NCI-H1105 treated with DMSO at 0.1 percent for 48 hours (cell line): Measurements from ENCODE around the gene STK16.
A peak's percentile ranks its signal among the peaks of the same experiment; 100 is the strongest.

Experiments used
- DNase-seq: peaks from one replicate; lab custom pipeline; 2025; lab: John Stamatoyannopoulos, UW

The STK16 gene

GRCh38 chr2:219213486-219214071, 31.7 kb upstream of the STK16 start:
- DNase-seq, result no peak

- no peak for DNase-seq
Measured at GRCh38 chr2:219214141-219214540, 31.1 kb upstream of the STK16 start.

DNA sequence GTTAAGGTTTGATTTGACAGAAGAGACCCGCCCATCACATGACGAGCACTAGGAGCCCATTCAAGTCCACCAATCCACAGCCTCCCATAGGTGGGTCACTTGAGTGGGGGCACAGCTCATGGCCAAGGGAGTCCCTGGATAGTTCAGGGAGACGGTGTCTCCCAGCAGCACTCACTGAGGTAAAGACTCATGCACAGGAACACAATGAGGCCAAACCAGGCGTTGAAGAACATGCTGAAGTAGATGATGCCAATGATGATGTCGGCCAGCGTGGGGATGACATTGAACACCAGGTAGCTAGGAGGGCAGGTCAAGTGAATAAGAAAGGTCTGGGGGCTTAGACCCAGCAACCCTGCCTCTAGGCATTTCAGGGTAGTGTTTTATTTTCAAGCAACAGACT, 30.5 kb upstream of the STK16 start:
- DNase-seq, result no peak

DNA sequence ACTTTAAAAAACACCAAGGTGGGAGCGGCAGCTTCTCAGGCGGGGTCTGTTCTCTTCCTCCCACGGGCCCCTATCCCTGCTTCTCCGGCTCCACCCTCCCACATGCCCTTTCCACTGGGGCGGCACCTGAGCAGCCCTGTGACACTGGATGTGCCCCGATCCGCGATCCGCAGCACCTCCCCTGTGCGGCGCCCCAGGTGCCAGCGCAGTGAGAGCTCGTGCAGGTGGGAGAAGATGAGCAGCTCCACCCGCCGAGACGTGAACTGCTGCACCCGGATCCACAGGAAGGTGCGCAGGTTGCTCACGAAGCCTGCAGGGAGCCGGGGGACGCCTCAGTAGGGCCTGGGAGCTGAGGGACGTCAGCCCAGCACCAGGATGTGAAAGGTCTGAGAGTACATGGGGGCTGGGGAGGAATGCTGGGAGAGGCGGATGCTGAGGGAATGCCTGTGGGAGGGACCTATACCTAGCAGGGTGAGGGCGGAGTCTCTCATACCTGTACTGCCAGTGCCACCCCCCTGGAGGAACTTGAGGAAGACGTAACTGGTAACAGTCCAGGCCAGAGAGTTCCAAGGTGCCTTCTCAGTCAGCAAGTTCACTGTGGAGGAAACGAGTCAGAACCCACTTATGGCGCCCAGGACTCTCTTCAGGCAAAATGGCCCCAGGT, 29.3 kb upstream of the STK16 start:
- DNase-seq, result no peak

- no peak for DNase-seq
Measured at GRCh38 chr2:219216535-219216915, 28.8 kb upstream of the STK16 start.

- peak; percentile 57 for DNase-seq
Measured at GRCh38 chr2:219218217-219218731, 27.0 kb upstream of the STK16 start.

DNA sequence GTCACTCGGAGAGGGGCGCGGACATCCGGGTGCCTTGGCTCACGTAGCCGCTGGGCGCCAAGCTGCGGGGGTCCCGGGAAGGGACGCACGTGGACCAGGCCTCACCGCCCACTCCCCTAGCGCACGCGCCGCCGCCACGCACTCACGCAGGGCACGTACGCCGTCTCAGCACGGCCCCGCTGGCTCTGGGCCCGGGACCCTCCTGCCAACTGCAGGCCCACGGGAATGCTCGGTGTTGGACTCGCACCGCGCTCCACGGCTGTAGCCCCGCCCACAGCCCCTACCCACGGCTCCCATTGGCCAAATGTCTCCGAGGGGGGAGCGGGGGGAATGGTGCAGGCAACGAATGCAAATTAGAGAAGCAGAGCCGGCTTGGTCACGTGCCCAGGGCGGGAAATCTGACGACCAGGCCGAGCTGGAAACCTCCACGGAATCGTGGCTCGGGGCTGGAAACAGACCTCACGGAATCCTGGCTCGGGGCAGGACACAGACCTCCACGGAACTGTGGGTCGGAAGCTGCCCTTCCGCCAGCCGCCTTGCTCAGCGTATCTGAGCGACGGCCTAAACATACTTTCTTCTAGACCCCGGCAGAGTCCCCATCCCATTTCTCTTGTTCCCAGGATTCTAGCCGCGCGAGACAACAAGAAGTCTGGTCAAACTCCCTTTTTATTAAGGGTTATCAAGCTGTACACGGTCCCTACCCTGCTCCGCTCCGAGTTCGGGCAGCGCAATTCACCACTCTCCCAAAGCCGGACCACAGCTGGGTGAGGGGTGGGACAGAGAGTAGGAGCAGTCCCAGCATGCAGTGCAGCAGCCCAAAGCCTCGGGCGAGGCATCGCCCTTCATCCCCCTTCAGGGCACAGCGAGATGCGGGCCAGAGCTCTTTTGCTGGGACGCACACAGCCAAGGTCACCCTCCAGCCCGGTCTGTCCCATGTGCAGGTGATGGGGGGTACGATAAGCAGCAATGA, 26.3 kb upstream of the STK16 start, which contains the start of gene ABCB6:
Gene ABCB6 (minus strand): TSS at position 227 of the 970 bp plus-strand sequence. CDS start 285 bp downstream, outside the sequence.
- DNase-seq, result peak; percentile 87

DNA sequence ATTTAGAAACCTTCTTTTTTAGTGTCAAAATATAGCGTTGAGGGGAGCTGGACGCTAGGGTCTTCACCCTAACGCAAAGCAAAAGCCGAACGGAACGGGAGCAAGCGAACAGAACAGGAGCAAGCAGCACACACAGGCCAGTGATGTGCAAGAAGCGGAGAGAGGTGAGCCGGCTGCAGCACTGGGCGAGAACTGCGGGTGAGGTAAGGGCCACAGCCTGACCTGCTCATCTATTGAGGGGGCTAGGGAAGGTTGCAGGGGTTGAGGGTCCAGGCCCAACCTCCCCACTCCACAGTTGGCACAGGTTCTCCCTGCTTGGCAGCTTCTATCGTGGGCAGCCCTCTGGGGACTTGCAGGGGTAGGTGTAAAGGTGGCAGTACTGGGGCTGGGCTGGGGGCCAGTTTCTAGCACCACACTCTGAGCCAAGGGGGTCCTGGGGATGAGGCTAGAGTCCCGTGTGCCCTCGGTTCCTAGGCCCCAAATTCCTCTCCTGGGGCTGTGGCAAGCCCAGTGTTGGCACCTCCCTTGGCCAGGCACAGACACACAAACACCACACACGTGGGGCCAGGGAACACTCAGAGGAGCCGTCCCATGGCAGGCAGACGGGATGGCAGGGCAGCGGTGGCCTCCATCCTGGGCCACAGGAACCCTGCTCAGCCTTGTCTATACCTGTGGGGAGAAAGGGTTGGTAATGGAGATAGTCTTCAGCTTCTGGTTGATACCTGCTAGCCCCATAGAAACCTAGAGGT, 25.3 kb upstream of the STK16 start:
- DNase-seq, result no peak

- DNase-seq, result no peak
Measured at GRCh38 chr2:219220652-219221402, 24.5 kb upstream of the STK16 start.

GRCh38 chr2:219221957-219222518, 23.2 kb upstream of the STK16 start:
- no peak for DNase-seq

- DNase-seq, result no peak
Measured at GRCh38 chr2:219223831-219224610, 21.3 kb upstream of the STK16 start.

DNA sequence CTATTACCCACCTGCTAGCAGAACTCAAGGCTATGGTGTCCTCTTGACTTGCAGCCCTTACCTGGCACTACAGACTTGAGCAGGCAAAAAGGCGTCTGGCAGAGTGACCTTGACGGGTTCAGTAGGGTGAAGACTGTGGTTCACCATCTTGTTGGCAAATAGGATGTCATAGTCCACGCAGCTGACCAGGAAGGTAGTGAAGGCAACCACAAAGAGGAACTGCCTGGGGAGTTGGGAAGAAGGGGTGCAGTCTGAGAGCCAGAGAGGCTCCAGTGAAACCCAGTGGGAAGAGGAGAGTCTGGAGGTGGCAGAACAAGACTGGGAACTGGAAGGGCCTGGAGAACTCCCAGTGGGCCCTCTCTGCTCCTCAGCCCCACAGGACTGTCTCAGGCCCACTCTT, 19.9 kb upstream of the STK16 start:
- no peak for DNase-seq

DNA sequence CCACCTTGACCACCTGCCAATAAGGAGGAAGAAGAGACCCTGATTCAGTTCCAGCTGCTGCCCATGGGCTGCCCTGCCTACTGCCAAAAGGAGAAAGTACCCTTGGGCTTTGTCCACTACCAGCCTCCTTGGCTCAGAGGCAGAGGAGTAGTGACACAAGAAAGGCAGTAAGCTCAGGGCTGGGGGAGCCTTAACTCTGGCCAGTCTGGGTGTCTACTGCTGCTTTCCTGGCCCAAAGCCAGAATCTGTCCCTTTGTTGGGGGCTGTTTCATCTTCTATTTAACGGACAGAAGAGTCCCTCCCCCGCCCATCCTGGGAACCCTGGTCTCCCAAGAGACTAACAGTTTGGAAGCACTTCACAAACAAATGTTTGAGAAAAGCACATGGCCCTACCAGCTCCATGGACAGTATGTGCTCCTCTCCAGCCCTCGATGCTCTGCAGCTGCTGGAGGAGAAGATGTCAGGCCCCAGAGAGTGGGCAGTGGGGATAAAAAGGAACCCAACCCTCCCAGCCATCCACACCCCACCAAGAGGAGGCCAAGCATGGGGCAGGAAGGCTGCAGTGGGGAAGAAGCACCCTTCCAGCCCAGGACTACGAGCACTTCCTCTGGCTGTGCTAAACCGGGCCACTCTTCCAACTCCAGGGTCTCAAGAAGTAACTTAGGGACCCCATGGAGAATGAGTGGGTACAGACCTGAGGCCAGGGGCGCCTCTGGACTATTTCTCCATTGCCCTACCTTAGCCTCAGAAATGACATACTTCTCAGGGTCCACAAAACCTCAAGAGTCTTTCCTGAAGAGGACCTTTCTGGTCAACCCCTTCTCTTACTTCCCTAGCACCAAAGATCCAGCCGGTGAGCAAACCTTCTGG, 17.0 kb upstream of the STK16 start:
- DNase-seq, result no peak

DNA sequence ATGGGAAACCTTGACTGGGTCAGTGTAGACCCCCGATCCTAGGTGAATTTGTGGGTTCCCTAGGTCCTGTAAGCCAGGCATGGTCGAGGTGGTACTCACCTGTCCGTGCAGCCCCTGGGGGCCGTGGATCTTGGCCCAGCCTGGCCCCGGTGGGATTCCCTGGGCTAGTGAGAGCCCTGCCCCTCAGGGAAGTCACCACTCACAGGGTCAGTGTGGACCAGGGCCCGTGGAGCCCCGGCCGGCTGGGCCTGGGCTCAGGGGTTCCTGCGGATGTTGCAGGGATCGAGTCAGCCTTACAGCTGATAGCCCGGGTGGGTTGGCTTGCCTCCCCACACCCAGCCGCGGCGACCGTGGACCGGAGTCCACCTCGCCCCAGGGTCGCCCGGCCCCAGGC, 16.4 kb upstream of the STK16 start:
- no peak for DNase-seq

DNA sequence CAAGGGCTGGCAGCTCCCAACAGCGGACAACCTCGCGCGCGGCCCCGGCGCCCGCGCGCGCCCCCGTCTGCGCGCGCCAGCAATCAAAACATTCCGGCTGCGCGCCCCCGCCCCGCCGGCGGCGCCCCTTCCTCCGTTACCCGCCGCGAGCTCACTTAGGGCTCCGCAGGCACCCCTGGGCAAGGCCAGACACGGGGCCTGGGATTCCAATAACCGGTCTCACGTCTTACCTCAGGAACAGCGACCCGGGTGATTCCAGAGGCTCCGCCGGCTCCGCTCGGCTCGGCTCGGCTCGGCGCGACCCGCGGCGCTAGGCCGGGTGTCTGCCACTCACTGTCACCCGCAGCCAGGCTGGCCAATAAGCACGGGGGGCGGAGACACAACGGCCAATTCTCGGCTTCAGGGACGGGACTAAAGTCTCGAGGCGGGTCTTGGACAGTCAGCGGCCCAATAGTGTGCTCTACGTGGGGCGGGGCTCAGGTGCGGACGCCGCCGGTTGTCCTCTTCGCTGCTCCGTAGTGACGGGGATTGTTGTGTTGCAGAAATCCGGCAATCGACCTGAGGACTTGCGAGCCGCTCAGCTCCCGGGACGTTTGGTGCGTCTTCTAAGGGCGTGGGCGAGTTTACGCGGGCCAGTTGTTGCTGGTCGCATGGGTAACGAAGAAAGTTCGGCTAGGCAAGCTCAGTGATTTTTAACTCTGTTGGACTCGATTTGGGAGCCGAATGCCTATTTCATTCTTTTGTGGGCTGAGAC, 15.8 kb upstream of the STK16 start, which contains the start of the genes ANKZF1 and ATG9A:
Gene ANKZF1 (plus strand): TSS at position 502 of the 754 bp plus-strand sequence. CDS start 452 bp downstream, outside the sequence.
Gene ATG9A (minus strand): TSS at position 332 of the 754 bp plus-strand sequence. CDS start 1,612 bp downstream, outside the sequence.
- peak; percentile 97 for DNase-seq

GRCh38 chr2:219230059-219230540, 15.2 kb upstream of the STK16 start:
- no peak for DNase-seq

GRCh38 chr2:219234331-219234730, 10.9 kb upstream of the STK16 start:
- no peak for DNase-seq

DNA sequence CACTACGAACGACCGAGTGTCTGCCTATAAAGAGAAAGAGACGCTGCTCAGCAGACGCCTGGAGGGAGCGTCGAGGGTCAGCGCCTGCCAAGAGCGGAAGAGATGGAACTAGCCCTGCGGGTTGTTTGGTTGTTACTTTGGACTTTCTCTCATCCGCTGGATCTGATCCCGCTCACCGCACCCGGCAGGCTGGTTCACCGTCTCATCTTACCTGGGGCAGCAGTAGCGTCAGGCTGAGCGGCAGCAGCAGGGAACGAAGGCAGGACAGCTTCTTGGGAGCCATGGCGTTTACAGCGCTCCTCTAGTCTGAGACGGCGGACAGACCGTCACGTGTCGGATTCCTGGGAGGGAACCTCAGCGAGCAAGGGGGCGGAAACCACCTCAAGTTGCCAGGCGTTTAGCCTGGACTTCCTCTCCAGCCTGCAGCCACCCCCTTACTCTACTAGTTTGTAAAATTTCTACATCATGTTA, 2.0 kb upstream of the STK16 start:
- no peak for DNase-seq
